ENCODE results near the gene KRT1.

The KRT1 gene

DNA sequence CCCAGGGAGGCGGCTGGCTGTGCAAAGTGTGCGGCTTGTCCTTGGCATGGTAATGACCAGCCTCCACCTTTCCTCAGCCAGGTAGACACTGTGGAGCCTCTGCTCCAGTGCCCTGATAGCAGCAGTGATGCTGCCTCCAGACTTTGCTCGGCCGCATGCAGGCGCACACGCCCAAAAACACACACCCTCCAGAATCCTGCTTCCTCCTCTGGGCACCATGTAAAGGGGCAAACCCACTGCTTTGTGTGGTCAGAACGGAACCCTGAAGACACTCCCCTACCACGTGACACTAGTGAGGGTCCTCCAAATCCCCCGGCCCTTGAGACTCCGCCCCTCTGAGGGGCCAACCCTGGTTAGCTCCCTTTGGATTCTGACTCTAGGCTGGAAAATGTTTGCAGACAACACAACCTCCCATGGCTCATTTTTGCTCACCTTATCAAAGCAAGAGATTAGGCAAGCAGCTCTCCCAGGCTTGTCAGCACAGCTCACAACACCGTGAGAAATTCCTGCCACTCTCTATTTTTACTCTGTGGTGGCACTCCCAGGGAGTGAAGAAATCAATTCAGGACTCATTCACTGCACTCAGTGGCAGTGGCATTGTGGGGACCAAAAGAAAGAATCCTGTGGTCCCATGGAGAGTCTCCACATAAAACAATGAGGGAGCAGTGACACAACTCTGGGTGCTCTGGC is 18.6 kb upstream of the KRT1 start:
- DNase-seq = no peak

DNA sequence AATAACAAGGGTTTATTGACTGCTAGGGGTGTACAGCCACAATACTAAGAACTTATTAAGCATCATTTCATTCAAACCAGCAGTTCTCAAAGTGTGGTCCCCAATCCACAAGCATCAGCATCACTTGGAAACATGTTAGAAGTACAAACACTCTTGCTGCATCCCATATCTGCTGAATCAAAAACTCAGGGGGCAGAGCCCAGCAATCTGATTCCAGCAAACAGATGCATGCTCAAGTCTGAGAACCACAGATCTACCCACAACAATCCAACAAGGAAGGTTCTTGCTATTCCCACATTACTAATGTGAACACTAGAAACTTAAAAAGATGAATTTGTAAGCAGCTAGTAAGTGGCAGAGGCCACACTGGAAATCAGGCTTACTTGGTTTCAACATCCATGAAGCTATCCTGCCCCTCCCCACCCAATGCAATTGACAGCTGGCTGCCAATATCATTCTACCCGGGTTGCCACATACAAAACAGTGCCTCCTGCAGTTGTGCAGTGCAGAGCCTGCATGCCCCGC is 16.9 kb upstream of the KRT1 start:
- no peak for DNase-seq

DNA sequence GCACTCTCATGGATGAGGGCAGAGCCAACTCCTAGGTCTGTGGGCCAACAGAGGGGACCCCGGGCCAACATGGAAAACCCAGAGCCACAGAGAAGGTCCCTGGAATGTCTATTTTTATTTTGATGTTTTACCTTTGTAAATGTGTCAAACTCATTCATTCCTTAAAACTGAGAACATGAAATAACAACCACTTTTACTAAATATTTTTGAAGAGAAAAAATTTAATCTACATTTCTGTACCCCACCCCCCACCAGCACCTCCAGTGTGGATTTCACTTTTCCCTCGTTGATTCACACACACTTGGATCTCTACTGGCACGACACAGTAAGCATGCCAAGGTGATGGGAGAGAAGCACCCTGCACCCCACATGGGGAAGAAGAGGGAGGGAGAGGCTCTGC is 16.4 kb upstream of the KRT1 start:
- DNase-seq = no peak

DNA sequence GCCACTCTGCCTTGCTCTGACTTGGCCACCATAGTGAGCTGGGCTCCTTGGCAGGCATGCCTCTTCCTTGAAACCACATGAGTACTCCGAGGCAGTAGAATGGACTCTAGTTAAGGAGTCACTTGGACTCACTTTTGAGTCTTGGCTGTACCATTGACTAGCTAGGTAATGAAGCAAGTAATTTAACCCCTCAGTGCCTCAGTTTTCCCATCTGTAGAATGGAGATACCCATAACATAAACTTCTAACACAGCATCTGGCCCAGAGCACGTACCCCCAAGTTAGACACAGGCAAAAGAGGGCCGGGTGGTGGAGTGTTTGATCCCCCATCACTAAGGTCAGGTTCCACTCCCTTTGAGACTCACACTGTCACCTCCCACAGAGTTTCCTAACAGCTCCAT is 14.8 kb upstream of the KRT1 start:
- DNase-seq = no peak

DNA sequence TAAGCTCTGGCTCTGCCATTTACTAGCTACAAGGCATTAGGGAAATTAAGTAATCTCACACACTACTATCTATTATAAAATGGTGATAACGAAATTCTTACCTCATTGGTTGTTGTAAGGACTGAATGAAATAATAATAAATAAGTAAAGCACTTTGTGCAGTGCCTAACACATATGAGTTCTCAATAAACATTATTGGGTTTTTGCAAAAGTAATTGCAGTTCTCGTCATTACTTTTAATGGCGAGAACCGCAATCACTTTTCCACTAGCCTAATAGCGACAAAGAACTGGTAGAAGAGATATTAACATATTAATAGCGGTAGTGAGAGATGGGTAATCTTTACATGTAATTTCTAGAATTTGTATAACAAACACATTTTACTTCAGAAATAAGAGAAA is 13.9 kb upstream of the KRT1 start:
- DNase-seq = no peak

DNA sequence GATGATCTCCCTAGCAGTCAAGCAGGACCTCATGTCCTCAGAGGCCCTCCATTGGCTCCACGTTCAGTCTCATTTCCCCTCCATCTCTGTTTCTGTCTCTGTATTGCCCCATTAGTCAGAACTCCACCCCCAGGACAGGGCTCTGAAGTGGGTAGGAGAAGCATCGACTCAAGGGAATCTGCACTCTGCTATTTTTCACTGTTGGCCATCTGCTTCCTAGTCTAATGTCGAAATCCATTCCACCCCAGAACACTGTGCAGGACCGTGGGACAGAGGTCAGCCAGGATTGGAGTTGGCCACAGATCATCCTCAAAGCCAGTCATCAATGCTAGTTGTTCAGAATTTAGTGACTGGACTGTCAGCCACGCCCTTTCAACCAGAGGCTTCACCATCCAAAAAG is 13.1 kb upstream of the KRT1 start:
- no peak for DNase-seq

DNA sequence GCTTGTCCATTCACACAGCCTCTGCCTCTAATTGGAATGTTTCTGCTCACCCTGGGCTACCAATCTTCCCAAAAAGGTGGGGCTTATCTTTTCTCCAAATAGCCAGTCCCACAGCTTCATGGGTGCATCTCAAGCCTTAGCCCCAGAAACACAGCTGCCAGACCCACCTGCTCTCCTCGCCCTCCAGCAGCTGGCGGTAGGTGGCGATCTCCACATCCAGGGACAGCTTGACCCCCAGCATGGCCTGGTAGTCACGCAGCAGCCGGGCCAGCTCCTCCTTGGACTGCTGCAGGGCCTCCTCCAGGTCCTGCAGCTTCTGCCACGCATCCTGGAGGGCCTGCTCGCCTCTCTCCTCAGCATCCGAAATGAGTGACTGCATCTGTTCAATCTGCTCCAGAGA is 12.0 kb upstream of the KRT1 start:
- no peak for DNase-seq

DNA sequence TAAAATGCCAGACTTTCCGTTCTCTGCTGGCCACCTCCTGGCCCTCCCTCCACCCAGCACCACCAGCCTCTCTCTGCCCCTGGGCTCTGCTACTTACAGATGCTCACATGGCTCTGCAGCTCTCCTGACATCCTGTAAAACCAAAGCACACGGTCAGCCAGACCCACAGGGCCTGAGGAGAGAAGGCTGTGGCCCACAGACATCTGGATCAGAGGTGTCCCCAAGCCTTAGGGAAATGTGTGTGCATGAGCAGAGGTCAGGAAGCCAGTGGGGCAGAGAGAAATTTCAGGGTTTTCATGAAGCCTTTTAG is 11.6 kb upstream of the KRT1 start:
- DNase-seq = no peak

DNA sequence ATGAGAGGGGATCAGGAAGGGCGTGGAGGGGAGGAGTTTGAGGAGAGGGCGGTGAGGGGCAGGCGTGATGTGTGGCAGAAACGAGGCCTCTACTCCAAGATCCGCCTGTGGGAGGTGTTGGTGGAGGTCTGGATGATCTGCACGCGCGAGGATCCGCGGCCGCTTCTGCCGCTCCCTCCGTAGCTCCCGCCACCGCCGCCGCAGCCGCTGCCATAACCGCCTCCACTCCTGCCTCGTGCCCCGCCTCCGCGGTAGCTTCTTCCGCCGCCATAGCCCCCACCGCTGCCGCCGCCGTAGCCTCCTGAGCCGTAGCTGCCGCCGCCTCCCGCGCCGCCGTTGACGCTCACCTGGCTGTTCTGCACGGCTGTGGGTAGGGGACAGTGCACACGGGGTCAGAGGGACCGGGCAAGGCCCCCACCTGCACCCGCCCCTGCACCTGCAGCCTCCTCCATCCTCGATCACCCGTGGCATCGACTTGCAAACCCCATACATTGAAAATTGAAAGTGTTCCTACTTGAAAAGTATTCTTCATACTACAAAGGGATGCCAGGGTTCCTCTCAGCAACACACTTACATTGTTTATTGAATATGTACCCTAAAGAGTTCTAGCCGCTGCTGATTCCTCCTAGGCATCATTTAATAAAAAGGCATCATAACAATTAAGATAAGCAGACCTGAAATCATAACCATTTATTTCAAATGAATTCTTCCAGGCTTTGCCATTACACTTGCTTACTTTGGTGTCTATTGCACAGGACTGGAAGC is 11.1 kb upstream of the KRT1 start:
- peak; percentile 44 for DNase-seq

DNA sequence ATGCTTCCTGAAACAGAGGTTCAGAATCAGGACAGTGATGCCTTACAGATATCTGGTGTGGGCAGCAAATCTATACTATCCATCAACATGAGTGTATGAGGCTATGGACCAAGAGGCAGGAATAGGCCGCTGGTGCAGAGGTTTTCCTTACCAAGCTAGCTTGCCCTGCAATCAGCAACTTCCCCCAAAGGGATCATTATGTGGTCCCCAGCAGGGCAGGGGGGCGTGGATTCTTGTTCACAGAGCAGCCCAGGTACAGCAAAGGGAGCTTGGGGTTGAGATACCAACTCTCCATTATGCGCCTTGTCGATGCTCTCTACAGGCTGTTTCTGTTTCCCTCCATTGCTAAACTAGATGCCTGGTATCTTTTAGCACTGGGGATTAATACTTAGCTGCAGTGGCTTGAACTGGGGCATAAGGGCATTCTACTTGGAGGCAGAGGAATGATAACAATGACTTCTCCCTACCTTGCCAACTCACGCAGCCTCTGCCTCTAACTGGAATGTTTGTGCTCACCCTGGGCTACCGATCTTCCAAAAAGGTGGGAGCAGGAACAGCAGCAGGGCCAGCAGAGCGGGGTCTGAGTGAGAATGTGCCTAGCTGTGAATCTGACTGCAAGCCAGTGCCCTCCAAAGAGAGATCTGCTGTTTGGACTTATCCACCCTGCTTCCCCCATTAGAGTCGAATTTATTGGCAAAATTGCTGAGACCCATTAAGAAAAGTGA is 10.3 kb upstream of the KRT1 start:
- no peak for DNase-seq

DNA sequence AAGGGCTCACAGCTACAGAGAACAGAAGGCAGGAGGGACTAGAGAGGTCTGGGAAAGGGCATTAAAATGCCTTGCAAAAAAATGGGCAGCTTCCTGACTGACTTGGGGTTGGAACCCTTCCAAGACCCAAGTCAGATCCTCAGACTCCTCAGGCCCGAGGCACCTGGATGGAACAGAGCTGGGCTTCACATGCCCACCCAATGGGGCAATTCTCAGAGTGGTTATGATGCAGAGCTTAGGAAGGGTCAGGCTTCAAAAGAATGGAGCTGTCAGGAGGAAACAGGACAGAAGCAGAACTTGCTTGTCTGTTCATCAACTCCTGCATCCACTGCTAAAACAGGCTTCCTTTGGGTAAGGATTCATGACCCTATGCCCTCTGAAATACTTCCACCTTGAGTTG is 9.7 kb upstream of the KRT1 start:
- DNase-seq = no peak

DNA sequence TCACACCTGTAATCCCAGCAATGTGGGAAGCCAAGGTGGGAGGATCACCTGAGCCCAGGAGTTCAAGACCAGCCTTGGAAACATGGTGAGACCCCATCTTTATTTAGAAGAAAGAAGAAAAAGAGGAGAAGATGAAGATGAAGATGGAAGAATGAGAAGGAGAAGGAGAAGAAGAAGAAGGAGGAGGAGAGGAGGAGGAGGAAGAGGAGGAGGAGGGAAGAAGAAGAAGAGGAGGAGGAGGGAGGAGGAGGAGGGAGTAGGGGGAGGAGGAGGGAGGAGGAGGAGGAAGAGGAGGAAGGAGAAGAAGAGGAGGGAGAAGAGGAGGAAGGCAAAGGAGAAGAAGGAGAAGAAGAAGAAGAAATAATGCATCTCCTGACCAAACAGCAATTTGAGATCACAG is 9.0 kb upstream of the KRT1 start:
- no peak for DNase-seq

DNA sequence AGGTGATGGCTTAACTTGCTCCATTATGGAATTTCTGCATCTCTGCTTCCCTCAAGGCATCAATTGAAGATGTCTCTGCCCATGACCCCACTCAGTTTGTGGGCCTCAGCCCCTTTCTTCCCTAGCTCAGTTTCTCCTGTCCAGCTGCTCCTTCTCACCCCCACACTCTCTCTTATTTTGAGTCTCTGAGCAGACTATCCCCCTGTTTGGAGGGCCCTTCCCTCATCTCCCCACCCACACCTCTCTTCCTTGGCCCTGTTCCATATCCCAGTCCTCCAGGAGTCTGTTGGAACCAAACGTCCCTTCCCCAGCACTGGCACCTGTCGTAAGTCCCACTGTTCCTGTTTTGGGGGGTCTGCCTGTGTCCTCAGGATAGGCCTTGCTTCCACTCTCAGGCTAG is 8.3 kb upstream of the KRT1 start:
- no peak for DNase-seq

DNA sequence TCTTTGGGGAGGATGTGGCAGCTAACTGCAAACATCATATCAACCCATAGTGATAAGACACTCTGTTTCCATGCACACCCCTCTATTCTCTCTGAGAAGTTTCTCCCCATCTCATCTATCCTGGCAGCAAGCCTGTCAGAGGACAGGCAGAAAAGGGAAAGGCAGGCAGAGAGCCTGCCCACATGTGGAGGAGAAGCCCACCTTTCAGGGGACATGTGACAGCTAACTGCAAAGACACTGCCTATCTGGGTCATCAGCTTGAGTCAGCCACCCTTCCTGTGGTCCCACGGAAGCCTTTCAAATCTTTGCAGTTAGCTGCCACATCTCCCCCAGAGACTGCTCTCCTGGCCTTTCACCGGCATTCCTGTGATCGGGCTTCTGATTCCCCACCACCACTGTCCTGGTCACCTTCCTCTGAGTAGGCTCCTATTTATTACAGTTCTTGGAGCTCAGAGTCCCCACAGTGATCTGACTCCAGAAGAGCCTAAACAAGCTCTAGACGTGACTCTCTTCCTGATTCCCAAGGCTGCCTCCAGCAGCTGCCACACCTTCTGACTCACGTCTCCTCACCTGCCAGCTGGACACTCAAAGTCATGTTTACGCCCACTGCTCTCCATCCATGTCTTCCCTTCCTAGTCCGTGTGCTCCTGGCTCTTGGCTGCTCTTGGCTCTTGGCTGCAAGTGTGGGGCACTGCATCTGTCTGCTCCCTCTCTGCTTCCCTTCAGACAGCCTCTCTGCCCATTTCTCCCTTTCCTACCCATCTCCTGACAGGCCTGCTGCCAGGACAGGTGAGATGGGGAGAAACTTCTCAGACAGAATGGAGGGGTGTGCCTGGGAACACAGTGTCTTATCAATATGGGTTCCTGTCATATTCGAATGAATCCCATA is 7.5 kb upstream of the KRT1 start:
- no peak for DNase-seq

DNA sequence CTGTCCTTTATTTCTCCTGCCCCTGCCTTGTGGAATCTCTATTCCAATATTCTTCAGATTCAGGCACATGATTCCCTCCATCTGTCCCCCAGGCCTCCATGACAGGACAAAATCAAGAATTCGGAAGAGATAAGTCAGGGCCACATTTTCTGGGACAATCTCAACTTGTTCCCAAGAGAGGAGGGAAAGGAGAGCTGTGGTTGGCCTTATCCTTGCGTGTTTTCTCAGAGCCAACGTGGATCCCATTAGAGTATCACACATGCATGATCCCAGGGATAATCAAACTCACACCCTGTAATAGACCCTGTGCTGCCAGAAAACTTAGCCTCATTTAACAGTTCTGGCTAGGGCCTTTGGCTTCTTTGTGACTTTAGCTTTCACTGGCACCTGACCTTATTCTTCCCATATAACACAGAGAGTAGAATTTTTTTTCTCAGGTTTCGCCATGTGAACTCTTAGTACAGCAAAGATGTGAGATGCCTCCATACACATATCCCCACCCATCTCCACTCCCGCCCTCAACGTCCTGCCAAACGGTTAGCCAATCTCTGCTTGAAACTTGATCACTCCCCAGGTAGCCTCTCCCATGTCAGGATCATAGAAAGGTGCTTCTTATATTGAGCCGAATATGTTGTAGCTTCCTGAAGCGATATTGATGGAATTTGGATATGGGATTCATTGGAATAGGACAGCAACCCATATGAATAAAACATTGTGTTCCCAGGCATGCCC is 6.7 kb upstream of the KRT1 start:
- DNase-seq = no peak

DNA sequence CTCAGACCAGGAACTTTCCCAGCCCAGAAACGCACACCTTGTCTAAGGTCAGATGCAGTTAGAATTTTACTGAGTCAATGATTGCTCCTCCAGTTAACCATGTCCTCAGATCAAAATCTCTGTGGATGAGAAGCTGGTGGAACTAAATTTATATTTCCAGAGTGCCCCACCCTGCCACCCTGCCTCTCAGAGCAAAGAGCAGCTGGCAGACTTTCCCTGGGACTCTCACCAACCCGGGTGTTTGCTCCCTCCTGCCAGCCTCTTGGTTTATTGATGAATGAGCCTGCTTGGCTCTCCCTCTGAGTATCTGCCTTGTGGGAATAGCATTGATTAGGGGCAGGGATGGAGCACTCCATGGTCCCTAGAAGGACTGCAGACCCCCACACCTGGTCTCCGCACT is 5.9 kb upstream of the KRT1 start:
- no peak for DNase-seq

DNA sequence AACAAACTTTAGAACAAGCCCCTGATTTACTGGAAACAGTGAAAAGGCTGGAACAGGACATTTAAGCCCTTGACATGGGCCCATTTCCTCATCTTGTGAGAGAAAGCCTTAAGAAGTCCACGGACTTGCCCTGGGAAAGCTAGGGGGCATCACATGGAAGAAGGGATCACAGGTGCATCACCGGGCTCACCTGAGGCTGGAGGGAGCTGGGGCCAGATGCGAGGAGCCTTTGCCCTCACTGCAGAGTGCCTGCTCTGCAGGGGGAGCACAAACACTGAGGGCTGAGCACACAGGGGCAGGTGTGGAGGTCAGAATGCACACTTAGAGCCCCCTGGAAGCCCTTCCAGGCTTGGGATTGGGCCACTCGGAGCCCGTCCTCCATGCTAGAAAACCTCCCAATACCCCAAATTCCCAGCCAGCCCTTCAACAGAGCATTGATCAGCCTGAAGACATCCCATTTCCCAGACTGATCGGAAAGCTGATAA is 5.2 kb upstream of the KRT1 start:
- no peak for DNase-seq

DNA sequence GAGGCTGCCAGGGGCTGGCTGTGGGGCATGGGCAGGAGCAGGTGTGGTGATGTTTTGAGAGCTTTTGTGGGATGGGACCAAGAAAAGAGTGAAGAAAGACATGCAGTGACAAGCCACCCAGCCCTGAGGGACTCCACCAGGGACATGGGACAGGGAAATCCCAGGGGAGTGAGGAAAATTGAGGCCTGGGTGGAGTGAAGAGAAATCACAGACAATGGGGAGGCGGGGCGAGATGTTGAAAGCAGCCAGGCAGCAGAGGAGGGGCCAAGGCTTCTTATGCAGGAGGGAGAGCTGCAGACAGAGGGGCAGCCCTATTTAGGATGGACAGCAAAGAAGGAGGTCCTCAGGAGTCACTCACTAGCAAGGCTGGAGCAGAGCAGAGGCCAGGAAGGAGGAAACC is 4.2 kb upstream of the KRT1 start:
- DNase-seq = no peak

DNA sequence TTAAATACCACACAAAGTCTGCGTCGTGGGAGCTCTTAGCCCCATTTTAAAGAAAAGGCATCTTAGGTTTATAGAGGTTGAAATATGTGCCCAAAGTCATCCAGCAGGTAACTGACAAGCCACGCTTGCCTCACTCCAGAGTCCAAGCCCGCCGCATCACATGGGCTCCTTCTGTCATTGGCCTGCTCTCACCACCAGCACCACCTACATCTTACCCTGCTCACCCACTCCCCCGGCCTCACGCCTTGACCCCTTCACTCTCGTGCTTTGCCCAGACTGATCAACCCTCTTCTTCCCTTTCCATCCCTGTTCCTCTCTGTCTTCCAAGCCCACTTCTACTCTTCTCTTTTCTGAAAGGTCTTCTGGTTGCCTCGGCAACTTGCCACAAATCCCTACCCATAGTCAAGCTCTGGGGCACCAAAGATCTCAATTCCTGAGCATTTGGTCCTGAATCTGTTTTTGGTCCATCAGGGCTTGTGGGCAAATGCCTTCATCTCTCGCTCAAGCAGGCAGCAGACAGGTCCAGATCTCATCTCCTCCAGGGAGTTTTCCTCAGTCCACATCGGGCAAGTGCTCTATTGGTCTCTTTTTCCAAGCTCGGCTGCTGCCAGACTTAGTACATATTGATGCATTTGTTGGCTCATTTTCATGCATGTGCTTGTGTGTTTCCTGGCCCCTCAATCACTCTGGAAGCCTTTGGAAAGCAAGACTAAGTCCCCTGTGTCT is 3.5 kb upstream of the KRT1 start:
- no peak for DNase-seq

DNA sequence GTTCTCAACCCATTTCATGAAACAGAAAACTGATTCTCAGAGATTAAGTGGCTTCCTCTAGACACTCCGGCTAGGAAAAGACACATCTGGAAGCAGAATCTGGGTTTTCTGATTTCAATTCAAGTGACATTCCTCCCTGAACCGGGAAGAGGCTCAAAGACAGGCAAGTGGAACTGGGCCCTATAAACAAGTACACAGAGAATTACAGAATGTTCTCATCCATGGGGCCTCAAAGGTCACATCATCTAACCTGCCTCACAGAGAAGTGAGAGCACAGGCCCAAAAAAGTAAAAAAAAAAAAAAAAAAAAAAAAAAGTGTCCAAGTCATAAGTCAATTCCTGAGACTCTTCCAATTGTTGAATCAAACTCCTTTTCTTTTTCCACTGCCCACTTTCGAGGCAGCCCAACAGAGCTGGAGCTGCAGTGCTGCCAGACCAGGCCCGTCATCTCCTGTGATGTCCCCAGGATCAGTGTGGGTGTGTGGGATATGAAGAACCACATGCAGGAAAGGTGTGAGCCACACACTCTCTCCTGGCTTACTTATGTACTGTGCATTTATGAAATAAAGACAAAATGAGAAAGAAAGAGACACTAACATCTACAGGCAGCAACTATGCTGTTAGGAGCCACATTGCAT is 2.8 kb upstream of the KRT1 start:
- no peak for DNase-seq

DNA sequence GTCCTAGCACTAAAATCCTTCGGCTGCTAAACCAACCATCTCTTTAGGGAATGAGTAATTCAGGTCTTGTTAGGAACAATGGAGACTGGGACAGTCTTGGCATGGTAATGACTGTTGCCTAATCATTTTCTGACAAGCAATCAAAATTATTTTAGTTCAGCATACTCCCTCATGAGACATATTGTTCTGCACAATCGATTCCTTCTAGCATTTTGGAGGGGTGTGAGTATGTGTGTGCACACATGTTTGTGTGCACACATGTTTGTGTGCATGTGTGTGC is 2.1 kb upstream of the KRT1 start:
- DNase-seq = no peak

All from stimulated activated CD4-positive, alpha-beta T cell treated with anti-CD3 and anti-CD28 coated beads, Interleukin-12 subunit alpha, Interleukin-12 subunit beta, amount 100 ng/mL, for 4 hours (primary cell).